SH-SY5Y (cell line): ENCODE data around the gene TTR.

Experiments
- GATA2 ChIP-seq: IDR thresholded peaks from 2 replicates; pipeline ENCODE4 v1.6.1; 2011; ENCODE audit warnings: mild to moderate bottlenecking, low read depth, low read length
- GATA3 ChIP-seq: IDR thresholded peaks from 2 replicates; pipeline ENCODE4 v1.6.1; 2011; ENCODE audit warnings: low read depth, mild to moderate bottlenecking, low read length, moderate library complexity

DNA sequence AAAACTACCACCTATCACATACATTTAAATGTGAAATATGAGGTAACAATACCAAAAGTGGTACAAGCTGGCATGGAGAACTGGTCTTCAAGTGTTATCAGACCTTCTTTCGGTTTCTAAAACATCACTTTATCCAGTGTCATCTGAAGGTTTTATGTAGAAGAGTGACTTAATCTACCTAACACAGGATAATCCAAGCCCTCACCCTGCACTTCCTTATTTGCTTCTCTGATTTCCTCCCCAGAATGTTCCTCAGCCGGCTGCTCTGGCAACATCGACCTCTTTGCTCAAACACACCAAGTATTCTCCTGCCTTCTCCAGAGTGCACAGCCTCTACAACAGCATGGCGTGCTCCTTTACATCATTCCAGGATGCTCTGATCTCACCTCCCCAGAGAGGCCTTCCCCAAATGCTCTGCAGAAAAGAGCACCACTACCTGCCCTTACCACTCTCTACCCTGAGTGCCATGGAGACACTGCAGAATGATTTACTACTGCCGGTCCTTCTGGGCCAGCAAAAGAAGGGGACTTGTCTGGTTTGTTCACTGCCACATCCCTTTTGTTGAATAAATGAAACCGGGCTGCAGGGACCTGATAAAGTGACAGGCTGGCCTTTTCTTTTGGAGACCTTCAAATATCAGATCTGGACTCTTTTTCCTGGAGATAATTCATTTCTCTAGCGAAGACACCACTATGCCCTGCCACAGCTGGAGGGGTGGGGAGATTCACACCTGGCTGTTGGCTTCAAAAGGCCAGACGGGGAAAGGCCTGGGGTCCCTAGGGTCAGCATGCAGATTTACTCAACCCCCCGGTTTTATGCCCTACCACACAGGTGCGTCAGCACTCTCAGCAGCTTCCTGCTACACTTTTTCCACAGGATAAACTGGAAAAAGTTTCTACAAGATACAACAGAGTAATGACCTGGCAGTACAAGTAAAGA lies 42.0 kb downstream of the TTR start:
- no peak for TF ChIP-seq GATA2
- no peak for TF ChIP-seq GATA3
